NCI-H226 (cell line): Measurements from ENCODE around the gene ANKDD1B.
"Not testable (repeated sequence)": the region's sequence is repeated elsewhere in the genome, so short reads cannot be mapped to it uniquely, and the experiment has no call there.

ENCODE experiments used
- DNase-seq: peaks from one replicate; pipeline ENCODE4 v3.0.0-alpha.2; 2015

The ANKDD1B gene

DNA sequence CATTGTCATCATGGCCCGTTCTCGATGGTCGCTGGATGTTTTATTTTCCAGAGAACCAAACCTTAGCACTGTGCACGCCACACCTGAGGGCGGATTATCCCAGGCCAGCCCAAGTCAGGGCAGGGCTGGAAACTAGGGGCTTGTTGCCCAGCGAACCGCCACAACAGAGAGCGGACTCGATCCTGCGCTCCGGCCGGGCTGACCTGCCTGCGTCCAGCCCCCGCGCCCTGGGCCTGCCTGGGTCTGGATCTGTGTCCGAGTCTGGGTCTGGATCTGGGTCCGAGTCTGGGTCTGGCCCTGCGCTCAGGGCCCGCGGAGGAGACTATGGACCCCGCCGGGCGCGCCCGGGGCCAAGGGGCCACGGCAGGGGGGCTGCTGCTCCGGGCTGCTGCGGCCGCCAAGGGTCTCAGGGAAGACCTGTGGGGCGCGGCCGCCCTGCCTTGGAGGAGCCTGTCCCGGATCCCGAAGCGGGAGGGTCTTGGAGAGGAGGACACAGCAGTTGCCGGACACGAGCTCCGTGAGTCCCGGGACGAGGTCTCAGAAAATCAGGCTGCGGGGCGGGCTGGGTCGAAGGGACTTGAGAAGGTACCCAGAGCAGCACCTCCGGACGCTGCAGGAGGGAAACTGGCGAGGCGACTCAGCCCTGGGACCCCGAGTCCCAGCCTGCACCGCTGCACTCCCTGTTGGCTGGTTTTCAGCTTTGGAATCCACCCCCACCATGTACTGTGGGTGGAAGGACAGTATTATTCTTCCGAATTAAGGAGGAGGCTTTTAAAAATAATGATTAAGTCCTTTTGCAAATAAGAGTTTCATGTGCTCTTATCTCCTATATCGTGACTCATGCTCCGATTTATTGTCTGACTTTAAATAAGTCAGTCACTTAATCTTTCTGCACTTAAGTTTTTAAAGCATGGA lies at the start of gene ANKDD1B:
Gene ANKDD1B, plus strand, starts transcription at position 143 of the 915 bp plus-strand sequence. Its CDS starts 182 bp downstream, at position 325.
- DNase-seq: no peak

DNA sequence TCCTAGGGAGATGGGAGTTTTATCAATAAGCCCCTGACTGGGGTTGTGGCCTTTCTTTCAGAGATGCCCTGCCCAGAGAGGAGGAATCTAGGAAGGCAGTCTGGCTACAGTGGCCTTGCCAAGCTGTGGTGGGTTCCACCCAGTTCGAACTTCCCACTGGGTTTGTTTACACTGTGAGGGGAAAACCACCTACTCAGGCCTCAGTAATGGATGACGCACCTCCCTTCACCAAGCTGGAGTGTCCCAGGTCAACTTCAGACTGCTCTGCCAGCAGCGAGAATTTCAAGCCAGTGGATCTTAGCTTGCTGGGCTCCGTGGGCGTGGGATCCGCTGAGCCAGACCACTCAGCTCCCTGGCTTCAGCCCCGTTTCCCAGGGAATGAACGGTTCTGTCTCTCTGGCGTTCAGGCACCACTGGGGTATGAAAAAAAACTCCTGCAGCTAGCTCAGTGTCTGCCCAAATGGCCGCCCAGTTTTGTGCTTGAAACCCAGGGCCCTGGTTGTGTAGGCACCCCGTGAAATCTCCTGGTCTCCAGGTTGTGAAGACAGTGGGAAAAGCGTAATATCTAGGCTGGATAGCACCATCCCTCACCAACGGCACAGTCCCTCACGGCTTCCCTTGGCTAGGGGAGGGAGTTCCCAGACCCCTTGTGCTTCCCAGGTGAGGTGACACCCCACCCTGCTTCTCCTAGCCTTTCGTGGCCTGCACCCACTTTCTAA lies 45.1 kb upstream of the ANKDD1B start:
- peak; percentile 89 for DNase-seq

DNA sequence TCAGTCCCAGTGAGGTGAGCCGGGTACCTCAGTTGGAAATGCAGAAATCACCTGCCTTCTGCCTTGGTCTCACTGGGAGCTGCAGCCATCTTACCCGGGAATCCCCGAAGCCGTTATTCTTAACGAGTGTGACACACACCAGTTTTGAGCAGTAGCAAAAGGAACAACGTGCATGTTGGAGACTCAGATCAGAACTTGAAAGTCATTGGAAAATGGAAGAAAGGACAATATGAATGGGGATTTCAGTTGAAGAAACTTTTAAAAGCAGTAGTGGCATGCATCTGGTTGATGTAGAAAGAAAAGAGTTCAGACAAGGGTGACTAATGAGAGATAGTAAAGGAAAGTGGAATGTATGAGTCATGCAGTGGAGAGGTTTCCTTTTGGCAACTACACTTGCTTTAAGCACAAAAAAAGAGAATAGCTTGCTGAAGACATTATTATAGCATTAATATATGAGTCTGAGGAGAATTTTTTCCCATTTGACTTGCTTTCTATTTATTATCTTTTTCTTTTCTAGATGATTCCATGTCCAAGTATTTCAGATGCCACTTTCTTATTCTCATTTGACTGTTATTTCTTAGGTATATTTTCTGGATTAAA lies 44.4 kb upstream of the ANKDD1B start:
- DNase-seq: peak; percentile 88

DNA sequence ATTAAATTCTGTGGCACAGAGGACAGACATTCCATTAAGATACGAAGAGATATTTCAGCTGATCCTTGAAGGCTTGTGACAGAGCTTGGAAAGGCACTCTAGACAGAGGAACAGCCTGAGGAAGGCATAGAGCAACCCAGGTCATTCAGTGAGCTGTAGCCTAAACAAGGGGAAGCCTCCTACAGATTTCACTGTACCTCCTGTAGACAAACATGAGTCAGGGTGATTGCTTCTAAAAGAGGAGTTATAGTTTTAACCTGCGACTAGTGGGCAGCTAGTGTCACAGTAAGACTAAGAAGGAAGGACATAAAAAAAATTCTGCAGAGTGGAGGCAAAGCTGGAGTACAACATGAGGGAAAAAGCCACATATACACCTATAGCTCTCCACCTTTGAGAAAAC lies 43.5 kb upstream of the ANKDD1B start:
- peak; percentile 62 for DNase-seq

DNA sequence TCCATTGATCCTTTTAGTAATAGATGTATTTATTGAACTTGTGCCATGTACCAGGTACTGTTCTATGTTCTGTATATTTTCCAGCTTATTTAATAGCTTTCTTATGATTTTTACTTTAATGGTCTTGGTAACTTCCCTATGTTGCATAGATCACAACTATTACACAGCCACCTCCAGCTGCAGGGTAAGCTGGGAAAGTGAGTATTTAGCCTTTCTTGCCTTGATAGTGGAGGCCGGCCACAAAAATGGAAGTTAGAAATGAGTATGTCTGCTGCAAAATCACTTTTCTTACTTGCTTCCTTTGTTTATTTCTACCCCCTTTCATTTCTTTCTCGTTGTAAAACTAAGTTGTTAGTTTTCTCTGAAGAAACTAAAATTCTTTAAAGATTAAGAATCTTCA lies 43.1 kb upstream of the ANKDD1B start:
- DNase-seq: no peak

DNA sequence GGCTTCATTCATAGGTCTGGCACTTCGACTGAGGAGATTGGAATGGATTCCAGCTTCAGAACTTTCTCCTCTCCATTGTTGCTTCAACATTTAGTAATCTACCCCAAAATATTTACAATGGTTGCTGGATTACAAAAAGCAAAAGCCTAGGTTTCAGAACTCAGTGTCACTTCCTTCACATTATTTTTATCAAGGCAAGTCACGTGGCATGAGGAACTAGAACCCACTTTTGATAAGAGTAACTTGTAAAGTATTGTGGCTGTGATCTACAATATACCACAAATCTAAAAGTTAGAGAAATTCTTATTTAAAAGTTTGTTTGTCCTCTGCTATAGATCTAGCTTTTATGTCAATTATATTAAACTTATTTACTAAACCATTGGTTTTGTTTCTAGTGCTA lies 39.7 kb upstream of the ANKDD1B start:
- no peak for DNase-seq

DNA sequence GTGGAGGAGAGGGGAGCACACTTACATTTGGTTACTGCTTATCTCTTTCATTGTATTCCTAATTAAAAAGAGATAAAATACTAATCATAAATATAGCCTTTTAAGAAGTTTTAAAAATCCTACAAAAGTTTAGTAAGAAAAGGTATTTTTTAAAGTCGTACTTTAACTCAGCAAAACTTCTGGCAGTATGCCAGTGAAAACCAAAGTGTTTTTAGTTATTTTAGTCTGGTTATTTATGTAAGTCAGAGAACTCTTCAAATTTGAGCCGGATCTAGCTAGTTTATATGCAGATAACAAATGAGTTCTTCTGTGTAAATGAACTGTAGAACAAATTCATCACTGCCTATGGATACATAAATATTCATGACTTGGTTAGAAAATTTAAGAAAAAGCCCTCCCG lies 36.5 kb upstream of the ANKDD1B start:
- DNase-seq: no peak

DNA sequence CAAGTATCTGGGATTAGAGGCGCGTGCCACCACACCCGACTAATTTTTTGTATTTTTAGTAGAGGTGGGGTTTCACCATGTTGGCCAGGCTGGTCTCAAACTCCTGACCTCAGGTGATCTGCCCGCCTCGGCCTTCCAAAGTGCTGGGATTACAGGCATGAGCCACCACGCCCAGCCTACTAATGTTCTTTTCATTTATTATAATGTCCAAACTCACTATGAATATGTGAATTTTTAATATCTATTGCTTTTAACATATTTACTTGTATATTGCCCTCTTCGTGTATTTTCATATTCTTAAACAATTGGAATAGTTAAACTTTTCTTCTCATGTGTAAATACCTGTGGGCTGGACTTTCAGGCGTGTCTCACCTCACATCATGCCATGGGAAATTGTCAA lies 33.0 kb upstream of the ANKDD1B start:
- not testable (repeated sequence) for DNase-seq

DNA sequence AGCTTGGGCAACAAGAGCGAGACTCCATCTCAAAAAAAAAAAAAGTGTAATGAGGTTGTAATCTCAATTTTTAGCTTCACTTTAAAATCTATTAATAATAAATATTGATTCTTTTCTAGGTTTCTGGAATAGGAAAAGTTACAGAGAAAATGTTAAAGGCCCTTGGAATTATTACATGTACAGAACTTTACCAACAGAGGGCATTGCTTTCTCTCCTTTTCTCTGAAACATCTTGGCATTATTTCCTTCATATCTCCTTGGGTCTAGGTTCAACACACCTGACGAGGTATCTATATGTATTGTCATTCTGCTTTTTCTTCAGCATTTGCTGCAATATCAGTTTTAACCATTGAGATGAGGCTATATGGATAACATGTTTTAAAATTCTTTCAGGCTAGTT lies 26.6 kb upstream of the ANKDD1B start:
- DNase-seq: no peak

DNA sequence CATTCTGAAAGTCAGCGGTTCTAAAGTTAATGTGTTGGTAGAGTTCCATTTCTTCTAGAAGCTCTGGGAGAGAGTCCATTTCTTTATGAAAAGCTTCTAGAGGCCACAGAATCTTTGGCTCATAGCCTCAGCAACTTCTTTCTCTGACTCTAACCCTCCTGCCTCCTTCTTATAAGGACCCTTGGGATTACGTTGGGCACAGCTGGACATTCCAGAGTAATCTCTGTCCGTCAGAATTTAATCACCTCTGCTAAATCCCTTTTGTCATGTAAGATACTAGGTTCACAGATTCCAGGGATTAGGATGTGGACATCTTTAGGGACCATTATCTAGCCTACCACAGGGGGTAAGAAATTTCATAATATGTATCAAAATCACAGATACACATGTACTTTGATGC lies 22.6 kb upstream of the ANKDD1B start:
- no peak for DNase-seq

DNA sequence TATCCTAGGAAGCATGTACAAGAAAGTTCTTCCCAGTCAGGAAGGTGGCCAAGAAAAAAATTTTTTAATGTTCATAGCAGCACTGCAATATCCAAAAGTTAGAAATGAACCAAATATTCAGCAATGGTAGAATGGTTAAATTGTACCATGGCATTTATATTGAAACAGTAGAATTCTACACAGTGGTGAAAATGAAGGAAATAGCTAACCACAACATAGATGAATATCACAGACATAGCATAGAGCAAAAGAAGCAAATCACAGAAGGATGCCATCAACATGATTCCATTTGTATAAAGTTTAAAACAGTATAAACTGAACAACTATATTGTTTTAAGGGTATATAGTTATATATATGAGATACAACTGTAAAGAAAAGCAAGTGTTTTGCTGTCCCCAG lies 10.7 kb upstream of the ANKDD1B start:
- no peak for DNase-seq

DNA sequence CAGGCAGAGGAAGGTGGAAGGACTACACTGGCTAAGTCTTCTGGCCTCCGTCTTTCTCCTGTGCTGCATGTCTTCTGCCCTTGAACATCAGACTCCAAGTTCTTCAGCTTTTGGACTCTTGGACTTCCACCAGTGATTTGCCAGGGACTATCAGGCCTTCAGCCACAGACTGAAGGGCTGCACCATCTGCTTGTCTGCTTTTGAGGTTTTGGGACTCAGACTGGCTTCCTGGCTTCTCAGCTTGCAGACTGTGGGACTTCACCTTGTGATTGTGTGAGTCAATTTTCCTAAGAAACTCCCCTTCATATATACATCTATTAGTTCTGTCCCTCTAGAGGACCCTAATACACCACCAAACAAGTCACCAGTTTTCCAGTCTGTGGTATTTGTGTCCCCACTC lies 9.7 kb upstream of the ANKDD1B start:
- peak; percentile 7 for DNase-seq

DNA sequence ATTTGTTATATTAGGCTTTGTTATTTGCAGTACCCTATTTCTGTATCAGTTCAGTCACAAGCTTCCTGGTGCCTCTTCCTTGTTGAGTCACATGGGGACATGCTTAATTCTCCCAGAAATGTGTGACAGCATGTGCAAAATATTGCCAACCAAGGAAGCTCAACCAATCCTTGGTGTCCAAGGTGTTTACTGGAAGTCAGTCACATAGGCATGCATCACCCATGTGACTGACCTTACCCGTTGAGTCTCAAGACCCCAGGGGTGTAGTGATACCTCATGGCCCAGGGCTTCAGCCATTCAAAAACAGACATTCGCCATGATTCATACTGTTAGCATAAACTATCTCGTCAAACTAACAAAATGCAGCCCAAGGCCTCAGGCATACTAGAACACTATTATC lies 9.3 kb upstream of the ANKDD1B start:
- peak; percentile 96 for DNase-seq

DNA sequence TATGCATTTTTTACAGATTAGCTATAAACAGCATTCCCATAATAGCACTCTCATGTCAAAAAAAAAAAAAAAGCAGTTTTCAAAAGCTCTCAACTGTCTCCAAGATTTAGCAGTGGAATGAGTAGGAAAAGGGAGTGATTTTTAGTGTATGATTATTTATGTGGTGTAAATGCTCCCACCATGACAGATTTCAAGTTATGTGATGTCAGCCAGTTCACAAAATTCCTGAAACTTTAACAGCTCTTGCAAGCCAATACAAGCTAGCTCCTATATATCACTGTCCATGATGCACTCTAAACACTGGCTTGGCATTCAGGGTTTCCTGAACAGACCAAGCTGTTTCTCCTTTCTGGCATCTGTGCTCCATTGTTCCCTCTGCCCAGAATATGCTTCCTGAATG lies 7.9 kb upstream of the ANKDD1B start:
- DNase-seq: peak; percentile 87

DNA sequence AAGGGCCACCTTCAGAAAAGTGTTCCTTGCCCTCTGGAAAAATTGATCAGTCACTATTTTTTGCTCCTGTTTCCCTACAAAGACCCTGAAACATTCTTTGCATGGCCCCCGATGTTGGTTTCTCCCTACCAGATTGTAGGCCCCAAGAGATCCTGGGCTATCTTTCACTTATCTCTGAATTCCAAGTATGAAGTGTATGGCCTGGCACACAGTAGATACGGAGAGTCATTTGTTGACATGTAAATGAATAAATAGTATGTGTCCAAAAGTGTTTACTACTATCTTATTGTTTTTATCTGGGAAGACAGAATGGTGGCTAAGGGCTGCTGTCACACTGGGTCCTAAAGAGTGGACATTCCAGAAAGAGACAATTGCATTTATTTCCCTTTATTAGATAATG lies 7.4 kb upstream of the ANKDD1B start:
- DNase-seq: no peak

DNA sequence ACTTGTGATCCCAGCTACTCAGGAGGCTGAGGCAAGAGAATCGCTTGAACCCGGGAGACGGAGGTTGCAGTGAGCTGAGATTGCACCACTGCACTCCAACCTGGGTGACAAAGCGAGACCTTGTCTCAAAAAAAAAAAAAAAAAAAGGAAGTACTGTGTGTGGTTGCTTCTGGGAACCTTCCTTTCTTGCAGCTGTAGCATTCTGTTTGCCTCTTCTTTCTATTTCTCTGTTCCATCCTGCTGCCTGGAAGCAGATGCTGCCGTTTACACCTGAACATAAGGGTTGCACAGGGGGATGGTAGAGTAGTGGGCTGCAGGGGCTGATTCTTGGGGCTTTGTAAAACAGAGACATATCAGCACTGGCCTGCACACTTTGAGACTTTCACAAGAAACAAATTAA lies 3.9 kb upstream of the ANKDD1B start:
- DNase-seq: not testable (repeated sequence)

DNA sequence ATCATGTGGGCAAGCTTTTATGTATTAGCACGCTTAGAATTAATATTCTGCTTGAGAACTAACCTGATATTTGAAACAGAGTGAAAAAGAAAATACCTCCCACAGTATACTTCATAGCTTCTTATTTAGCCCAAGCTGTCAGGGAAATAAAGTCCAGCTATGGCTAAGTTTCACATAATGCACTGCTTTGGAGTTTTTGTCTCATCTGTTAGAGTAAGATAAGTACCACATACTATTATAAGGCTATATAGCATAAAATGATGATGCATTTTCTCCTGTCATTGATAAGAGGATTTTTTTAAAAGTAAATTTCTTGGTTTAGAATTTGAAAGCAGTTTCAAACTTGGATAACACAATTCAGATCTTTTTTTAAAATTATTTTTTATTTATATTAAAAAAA lies 2.4 kb upstream of the ANKDD1B start:
- DNase-seq: no peak

DNA sequence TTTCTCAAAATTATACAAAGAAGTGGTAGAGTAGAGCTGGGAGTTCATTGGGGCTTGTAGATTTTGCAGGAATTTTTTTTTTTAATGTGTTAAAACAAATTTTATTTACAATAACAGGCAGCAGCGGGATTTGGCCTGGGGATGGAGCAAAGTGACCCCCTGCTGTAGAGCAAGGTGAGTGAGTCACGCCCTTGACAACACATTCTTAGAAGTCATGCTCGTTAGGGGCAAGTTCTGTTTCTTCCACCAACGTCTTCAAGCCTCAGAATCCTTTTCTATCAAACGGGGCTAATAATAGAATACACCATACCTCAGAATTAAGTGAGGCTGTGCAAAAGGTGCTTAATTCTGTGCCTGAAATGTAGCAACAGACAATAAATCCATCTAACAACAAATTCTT lies 1.1 kb upstream of the ANKDD1B start:
- DNase-seq: no peak

DNA sequence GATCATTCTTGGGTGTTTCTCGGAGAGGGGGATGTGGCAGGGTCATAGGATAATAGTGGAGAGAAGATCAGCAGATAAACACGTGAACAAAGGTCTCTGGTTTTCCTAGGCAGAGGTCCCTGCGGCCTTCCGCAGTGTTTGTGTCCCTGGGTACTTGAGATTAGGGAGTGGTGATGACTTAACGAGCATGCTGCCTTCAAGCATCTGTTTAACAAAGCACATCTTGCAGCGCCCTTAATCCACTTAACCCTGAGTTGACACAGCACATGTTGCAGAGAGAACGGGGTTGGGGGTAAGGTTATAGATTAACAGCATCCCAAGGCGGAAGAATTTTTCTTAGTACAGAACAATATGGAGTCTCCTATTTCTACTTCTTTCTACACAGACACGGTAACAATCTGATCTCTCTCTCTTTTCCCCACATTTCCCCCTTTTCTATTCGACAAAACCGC lies 368 bp upstream of the ANKDD1B start:
- not testable (repeated sequence) for DNase-seq

DNA sequence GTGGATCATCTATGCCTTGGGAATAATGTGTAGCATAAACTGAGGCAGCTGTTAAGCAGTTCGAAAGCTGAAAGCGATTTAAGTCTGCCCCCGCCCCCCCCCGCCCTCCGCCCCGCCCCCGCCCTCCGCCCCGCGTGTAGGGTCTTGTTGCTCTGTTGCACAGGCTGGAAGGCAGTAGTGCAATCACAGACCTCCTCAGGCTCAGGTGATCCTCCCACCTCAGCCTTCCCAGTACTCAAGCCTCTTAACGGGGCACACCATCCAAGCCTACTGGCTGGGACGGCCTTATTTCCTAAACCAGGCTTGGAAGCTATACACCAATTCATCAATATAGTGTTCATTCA lies 945 bp downstream of the ANKDD1B start:
- DNase-seq: no peak

DNA sequence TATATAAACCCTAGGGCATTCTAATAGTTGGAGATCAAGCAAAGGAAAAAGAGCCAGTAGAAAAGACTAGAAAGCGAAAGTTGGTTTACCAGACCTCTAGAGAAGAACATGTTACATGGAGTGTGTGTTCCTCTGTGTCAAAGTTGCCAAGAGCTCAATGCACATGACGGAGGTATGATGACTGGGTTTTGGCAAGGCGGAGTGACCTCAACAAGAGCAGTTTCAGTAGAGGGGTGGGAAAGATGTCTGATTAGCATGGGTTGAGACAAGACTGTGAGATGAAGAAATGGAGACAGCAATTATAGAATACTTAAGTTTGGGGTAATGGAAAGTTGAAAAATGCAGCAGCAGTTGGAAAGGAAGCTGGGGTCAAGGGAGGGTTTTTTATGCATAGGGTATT lies 1.6 kb downstream of the ANKDD1B start:
- DNase-seq: no peak

DNA sequence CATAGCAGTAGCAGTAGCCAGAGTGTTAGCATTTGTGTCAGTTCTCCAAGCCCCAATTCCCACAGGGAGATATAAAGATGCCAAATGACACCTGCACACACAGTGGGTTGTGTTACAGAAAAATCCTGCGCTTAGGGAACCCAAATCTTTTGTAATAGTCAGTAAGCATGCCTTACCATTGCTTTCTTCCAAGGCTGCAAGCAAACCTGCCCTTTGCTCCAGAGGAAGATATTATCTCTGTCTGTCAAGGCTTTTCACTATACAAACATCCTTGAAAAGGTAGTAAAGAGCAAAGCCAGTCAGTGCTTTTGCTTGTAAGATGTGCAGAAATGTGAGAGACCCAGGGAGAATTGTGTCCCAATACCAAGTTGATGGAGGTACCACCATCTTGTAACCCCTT lies 2.9 kb downstream of the ANKDD1B start:
- DNase-seq: no peak

DNA sequence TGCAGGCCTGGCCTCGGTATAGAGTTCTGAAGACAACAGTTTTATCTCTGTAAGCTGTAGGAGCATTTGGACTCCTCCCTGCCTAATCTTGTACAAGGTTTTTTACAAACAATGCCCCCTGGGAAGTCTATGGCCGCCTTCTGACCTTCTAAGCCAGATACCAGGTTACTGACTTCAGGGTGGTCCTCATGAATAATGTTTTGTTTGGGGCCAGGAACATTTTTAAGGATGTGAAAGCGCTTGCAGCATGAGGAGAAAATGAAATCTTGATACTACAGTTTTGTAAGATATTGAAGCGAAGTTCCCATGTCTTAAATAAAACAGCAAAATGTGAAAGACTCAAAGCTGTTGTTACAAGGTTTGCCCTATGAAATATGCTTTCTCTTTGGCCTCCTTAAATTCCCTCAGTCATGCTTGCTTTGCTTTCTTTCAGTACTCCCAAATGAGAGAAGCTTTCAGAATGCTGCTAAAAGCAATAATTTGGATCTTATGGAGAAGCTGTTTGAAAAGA lies 5.2 kb downstream of the ANKDD1B start:
- no peak for DNase-seq
